ENCODE results near the gene DAB1.

GRCh38 chr1:57337623-57338022, 86.2 kb downstream of the DAB1 start:
- TF ChIP-seq, protein P1, sequence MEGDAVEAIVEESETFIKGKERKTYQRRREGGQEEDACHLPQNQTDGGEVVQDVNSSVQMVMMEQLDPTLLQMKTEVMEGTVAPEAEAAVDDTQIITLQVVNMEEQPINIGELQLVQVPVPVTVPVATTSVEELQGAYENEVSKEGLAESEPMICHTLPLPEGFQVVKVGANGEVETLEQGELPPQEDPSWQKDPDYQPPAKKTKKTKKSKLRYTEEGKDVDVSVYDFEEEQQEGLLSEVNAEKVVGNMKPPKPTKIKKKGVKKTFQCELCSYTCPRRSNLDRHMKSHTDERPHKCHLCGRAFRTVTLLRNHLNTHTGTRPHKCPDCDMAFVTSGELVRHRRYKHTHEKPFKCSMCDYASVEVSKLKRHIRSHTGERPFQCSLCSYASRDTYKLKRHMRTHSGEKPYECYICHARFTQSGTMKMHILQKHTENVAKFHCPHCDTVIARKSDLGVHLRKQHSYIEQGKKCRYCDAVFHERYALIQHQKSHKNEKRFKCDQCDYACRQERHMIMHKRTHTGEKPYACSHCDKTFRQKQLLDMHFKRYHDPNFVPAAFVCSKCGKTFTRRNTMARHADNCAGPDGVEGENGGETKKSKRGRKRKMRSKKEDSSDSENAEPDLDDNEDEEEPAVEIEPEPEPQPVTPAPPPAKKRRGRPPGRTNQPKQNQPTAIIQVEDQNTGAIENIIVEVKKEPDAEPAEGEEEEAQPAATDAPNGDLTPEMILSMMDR (IDR thresholded peaks at IDR 0.05): no peak
- TF ChIP-seq POLR2A (IDR thresholded peaks at IDR 0.05): no peak
